HG03139 (cell line): ENCODE measurements around the gene DCDC1.

Experiments
- ATAC-seq: cut with Tn5 transposase; IDR thresholded peaks from one replicate; pipeline ENCODE4 v1.9.1; 2021; ENCODE audit not compliant: unreplicated experiment

DCDC1 gene

DNA sequence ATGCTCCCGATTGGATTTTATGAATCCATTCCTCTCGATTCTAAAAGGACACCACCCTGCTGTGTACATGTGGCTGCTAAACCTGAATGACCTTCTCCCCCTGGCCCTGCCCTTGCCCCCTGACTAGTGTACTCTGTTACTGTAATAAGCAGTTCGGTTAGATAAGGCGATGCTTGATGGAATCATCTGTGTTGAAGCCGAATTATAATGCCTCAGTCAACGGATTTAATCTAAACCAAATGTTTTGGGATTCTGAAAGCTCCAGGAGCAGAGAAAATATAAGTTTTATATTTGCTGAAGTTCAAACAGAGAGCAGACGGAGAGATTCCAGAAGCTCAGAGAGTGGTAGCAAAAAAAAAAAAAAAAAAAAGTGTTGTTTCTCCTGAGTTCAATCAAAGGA lies 508.0 kb downstream of the DCDC1 start:
- no peak for ATAC-seq

DNA sequence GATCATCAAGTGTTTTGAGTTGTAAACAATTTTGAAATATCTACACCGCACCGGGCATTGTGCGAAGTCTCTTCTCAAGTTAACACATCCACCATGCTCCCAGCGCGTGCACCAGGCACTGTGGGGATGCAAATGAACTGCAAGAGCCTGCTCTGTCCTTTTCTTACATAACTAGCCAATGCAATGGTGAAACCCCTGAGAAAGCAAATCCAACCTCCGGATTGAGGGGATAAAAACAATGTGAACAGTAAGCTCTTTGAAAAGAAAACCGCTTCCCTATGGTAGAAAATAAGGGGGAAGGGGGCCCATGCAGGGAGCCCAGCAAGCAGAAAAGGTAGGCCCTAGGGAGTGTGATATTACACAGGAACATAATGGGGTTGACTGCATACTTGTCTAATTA lies 508.5 kb downstream of the DCDC1 start:
- ATAC-seq, result no peak

- ATAC-seq, result no peak
These were observed 509.4 kb downstream of the DCDC1 start for GRCh38 chr11:30860146-30860545.

DNA sequence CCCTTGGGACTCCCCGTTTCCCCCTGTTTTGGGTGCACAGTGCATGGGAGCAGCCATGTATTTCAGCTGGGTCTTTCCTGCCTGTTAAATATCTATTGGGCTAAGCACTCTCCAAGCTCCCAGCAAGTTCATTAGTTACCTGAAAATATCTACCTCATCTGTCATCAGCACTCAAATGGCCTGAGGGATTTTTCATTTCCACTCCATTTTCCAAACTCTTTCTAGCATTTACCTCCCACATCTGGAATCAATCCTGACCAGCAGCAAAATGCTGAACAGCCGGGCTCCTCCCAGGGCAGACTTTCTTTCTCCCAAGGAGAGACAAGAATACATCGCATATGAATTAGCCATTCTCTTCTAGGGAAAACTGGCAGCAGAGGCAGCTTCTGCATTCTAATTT lies 509.9 kb downstream of the DCDC1 start:
- ATAC-seq, result no peak

DNA sequence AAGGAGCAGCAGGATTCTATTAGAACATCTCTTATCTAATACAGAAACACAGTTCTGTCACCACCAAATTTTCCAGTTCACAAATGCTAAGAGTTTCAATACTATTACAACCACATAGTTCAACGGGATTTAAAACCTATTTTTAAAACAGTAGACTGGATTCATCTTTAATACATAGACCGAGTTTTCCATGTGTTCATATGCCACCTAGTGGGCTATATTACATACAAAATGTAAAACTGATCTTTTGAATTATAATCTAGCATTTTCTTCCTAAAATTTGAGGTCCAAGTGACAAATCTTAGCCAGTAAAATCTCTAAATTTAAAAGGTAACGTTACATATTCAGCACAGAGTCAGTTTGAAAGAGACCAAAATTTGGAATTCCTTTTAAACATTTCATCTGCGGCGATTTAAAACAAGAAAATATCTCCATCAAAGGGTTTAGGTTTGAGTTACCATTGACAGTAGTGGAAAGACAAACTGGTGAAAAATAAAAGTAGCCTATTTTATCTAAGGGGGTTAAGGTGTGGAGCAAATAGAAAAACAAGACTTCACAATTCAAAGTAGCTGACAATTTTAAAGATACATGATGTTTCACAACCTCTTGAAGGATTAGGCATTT lies 514.0 kb downstream of the DCDC1 start:
- ATAC-seq, result no peak

DNA sequence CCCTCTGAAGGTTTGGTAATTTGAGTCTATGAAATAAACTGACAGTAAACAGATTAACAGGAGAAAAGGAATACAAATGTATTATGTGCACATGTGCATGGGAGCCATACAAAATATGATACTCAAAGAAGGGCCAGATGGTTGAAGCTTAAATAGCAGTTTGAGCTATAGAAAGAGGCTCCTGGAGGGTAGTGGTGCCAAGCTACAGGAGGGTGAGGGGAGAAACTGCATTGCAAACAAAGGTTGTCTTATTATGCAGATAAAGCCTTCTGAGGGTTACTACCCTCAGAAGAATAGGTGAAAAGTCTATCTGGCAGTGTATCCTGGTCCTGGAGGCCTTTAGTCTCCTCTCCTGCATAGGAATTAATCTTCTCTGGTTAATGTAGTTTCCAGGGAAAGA lies 516.1 kb downstream of the DCDC1 start:
- ATAC-seq, result no peak

DNA sequence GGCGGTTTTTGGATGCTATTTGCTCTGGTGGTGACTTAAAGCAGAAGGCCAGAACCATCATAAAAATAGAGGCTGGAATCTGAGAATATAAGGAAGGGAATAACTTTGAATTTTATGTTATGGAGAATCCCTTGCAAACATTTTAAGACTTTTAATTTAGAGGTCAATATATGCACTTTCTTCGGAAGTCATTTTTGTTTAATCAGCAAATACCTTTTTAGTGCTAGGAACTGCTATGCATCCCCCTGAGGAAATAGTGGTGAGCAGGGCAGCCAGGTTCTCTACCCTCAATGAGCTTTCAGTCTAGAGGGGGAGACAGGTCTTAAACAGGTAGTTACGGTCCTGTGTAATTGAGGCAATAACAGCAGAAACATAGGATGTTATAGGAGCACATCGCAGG lies 516.9 kb downstream of the DCDC1 start:
- no peak for ATAC-seq

DNA sequence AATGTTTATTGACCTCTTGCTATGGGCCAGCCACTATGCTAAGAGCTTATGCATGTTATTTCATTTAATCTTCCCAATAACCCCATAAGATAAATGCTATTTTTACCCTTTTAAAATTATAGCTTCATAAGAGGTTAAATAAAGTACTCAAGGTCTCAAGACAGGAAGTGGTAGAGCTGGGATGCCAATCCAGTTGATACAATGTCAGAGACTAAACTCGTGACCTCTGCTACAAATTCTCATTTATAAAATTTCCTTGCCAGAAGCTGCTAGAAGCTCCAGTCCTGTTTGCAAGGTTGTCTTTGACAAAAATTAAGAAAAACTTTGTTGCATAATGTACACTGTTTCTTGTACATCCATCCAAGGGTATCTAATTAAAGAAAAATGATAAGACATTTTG lies 517.4 kb downstream of the DCDC1 start:
- ATAC-seq, result no peak

- ATAC-seq, result no peak
These were observed 532.3 kb downstream of the DCDC1 start for GRCh38 chr11:30837252-30837651.

DNA sequence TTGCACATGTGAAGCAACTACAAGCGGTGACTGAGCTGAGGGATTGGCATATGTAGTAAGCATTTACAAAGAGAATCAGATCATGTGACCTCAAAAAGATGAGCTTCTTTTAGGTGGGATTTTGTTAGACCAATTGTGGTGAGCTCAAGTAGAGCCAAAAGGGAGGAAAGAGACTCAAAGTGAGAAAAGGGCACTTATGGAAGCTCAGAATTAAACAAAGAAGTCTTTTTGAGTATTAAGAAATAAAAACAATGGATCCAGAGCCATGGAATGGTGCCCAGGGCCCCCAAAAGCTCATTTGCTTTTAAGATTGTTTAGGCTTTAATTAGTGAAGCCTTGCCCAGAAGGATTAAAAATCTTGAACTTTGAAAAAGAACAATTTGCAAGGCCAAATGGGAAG lies 536.7 kb downstream of the DCDC1 start:
- ATAC-seq, result no peak

- no peak for ATAC-seq
These were observed 538.9 kb downstream of the DCDC1 start for GRCh38 chr11:30830681-30831080.

DNA sequence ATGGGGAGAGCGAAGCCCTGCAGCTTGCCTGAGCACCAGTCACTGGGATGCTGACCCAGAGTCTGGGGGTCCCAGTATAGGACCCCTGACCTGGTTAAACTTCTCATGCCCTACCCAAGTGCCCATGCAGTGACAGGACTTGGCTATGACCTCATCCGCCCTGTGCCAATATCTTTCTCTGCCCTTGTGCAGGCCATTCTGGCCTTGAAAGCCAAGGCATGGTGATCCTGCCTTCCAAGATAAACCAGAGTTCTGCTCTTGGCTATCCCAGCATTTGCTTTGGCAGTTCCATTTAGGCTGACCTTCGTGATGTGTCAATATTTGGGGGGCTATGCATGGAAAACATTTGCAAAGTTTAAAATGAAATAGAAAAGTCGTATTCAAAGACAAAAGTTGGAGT lies 542.6 kb downstream of the DCDC1 start:
- ATAC-seq, result no peak

- ATAC-seq, result no peak
These were observed 543.8 kb downstream of the DCDC1 start for GRCh38 chr11:30825723-30826122.

GRCh38 chr11:30823119-30823518 lies 546.4 kb downstream of the DCDC1 start:
- no peak for ATAC-seq

GRCh38 chr11:30821438-30821965 lies 548.0 kb downstream of the DCDC1 start:
- ATAC-seq, result no peak

DNA sequence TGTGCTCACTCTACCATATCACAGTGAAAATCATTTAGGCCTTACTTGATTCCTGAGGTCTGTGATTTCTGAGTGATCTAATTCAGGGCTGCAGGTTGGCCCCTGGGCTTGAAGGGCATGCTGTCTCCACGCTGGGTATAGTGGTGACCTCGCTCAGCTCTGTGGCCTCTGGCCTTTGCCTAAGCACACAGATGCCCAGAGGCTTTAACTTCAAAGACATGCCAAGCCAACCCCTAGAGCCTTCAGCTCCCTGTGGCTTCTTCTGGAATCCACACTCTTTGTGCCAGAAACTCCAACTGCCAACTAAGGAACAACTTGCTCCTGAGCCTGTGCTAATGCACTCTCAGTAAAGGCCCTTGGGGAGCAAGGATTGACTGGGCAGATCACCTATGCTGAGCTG lies 550.8 kb downstream of the DCDC1 start:
- no peak for ATAC-seq

DNA sequence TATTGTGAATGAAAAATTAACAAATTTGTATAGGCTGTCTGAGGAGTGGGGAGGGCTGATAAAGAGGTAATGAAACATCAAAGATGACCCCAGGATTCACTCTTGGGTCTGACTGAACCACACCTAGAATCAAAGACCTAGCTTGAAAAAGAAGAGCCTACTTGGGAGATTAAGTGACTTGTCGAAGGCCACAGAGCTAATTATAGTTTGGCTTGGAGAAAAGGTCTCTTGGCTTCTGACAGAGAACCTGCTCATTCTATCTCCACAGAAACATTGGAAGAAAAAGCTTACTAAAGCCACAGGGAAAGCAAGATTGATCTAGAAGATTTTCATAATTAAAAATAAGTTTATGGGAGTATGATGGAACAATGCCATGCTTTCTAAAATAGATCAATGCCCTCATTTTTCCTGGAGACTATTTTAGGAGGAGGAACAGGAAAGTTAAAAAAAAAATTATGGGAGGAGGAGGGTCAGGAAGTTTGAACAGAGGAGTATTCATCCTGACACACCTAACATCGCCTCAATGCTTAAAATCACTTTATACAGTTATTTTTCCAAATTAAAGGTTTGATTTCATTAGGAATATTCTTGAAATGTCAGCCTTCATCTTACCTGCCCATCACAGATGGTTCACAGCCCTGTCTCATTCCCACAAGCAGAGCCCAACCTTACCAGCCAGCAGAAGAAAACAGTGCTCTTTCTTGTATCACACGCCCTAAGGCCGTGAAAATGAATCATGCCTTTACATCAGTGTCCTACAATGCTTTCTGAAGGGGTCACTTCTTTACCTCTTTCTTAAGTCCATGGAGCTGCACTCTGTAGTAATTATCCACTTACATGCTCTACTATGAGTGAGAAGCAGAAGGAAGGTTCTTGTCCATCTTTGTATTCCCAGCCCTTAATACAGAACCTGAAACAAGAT lies 552.3 kb downstream of the DCDC1 start:
- ATAC-seq, result no peak

- no peak for ATAC-seq
These were observed 553.9 kb downstream of the DCDC1 start for GRCh38 chr11:30815619-30816018.

- no peak for ATAC-seq
These were observed 554.8 kb downstream of the DCDC1 start for GRCh38 chr11:30814737-30815136.
